Natural killer cell (primary cell): ENCODE measurements around the gene POLR1D. TPM values are rescaled to one million over a fixed set of nuclear protein-coding genes. Genes with fewer than 3 reads are reported as not detected.

Experiments
- ATAC-seq, 3 donors: fragments of 150-1000 bp in 2 of 3; fragments of 200-7000 bp in 1 of 3; cut with Tn5 transposase; 1 replicate in 1 of 3; 2 replicates in 2 of 3; pipeline ENCODE4 v1.10.0; 2021; ENCODE audit warnings: mild to moderate bottlenecking in 2 of 3, moderate library complexity in 2 of 3
- DNase-seq, 2 donors: peaks; one replicate each; pipeline versions ENCODE4 v3.0.0 to v3.0.0-alpha.2; 2013 to 2021; ENCODE audit warnings: mixed read lengths in 1 of 2
- H3K27ac ChIP-seq: one replicate; pipeline ENCODE4 v1.5.1; 2013; ENCODE audit warnings: mild to moderate bottlenecking, low read length
- H3K27me3 ChIP-seq: one replicate; pipeline ENCODE4 v1.6.1; 2013; ENCODE audit warnings: low read length; ENCODE audit not compliant: control insufficient read depth, insufficient read depth
- H3K36me3 ChIP-seq: one replicate; pipeline ENCODE4 v1.6.1; 2013; ENCODE audit warnings: low read length; ENCODE audit not compliant: control insufficient read depth, insufficient read depth
- H3K4me1 ChIP-seq: one replicate; pipeline ENCODE4 v1.6.1; 2013; ENCODE audit warnings: low read length; ENCODE audit not compliant: control insufficient read depth, insufficient read depth
- H3K4me3 ChIP-seq: one replicate; pipeline ENCODE4 v1.5.1; 2013; ENCODE audit warnings: low read length
- H3K9me3 ChIP-seq: one replicate; pipeline ENCODE4 v1.6.1; 2013; ENCODE audit warnings: low read length; ENCODE audit not compliant: control insufficient read depth, insufficient read depth
- H3K27ac Mint-ChIP-seq, 2 donors: one replicate each; pipeline ENCODE4 v1.8.0; 2022; ENCODE audit warnings: mild to moderate bottlenecking in 2 of 2, mixed read lengths in 2 of 2, moderate library complexity in 1 of 2
- H3K27me3 Mint-ChIP-seq, 2 donors: one replicate each; pipeline ENCODE4 v1.8.0; 2022; ENCODE audit warnings: low read depth in 2 of 2, mixed read lengths in 2 of 2
- H3K36me3 Mint-ChIP-seq: one replicate; pipeline ENCODE4 v1.8.0; 2022; ENCODE audit warnings: mixed read lengths
- H3K4me1 Mint-ChIP-seq, 2 donors: one replicate each; pipeline ENCODE4 v1.8.0; 2022; ENCODE audit warnings: mixed read lengths in 2 of 2
- H3K4me3 Mint-ChIP-seq: one replicate; pipeline ENCODE4 v1.8.0; 2022; ENCODE audit warnings: mild to moderate bottlenecking, moderate library complexity, mixed read lengths
- H3K9me3 Mint-ChIP-seq, 2 donors: one replicate each; pipeline ENCODE4 v1.8.0; 2022; ENCODE audit warnings: mixed read lengths in 2 of 2
- WGBS: methylation state at CpG from one replicate; pipeline ENCODE4 v1.1.7; 2013; ENCODE audit warnings: missing lambda C conversion rate; ENCODE audit not compliant: insufficient coverage; 5-methylcytosine and 5-hydroxymethylcytosine counted together
- intact Hi-C: fragments of 100-400 bp; cut with micrococcal nuclease; formaldehyde crosslinking; loops from one replicate; pipeline ENCODE4 v1.14.2; 2022
- total RNA-seq, 4 donors: library from RNA; stranded (reverse); fragments of 120-200 nt in 1 of 4; gene quantifications; one replicate each; pipeline versions ENCODE4 v1.2.3 to v1.2.4, GENCODE V29; 2013 to 2022
- TF ChIP-seq, protein P1 (sequence below): fragments of 200-600 bp; IDR thresholded peaks from one replicate; pipeline ENCODE4 v1.8.0; 2022; ENCODE audit warnings: antibody characterized with exemption

POLR1D gene
- total RNA-seq, 3 donors from 2014 or later (not counting 1 experiment from before 2014, with no cell fraction given) = 109 to 132 (median 116) TPM

DNA sequence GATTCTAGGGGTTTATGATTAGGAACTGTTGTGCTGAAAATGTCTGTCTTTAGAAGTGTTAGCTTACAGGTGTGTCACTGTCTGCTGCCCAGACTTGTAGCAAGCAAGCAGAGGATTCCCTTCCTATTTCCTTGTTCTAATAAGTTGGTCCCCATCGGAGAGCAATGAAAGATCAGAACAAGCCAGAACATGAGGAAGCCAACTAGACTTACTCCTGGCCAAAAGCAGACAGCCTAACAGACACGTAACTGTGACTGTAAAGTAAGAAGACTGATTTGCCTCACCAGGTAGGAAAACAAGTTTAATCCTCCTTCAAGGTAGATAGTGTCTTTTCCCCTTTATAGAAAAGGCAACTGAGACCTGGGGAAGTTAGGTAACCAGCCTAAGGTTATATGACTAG lies 12.5 kb downstream of the POLR1D start:
- no peaks in the 10 kb centered on the region for H3K27me3 ChIP-seq
- no peaks in the 10 kb centered on the region for H3K36me3 Mint-ChIP-seq
- H3K36me3 ChIP-seq = peaks cover 4% of the 10 kb centered on the region
- 95% methylated on average over 2 of the region's 2 CpGs for WGBS
- H3K27ac Mint-ChIP-seq = peak overlapping the region in 1 of 2 donors; percentile 38
- TF ChIP-seq, protein P1, sequence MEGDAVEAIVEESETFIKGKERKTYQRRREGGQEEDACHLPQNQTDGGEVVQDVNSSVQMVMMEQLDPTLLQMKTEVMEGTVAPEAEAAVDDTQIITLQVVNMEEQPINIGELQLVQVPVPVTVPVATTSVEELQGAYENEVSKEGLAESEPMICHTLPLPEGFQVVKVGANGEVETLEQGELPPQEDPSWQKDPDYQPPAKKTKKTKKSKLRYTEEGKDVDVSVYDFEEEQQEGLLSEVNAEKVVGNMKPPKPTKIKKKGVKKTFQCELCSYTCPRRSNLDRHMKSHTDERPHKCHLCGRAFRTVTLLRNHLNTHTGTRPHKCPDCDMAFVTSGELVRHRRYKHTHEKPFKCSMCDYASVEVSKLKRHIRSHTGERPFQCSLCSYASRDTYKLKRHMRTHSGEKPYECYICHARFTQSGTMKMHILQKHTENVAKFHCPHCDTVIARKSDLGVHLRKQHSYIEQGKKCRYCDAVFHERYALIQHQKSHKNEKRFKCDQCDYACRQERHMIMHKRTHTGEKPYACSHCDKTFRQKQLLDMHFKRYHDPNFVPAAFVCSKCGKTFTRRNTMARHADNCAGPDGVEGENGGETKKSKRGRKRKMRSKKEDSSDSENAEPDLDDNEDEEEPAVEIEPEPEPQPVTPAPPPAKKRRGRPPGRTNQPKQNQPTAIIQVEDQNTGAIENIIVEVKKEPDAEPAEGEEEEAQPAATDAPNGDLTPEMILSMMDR = no peak
- peaks cover 48 to 54% of the 10 kb centered on the region in 2 donors for H3K4me1 Mint-ChIP-seq
- intact Hi-C loops = no loop called here
- no peak for DNase-seq
- no peak overlapping the region for H3K4me3 ChIP-seq
- H3K9me3 Mint-ChIP-seq = no peaks in the 10 kb centered on the region
- no peaks in the 10 kb centered on the region for H3K4me1 ChIP-seq
- H3K27ac ChIP-seq = no peak overlapping the region
- no peak overlapping the region for H3K4me3 Mint-ChIP-seq
- H3K27me3 Mint-ChIP-seq = no peaks in the 10 kb centered on the region
- no peaks in the 10 kb centered on the region for H3K9me3 ChIP-seq
- ATAC-seq = no peak

DNA sequence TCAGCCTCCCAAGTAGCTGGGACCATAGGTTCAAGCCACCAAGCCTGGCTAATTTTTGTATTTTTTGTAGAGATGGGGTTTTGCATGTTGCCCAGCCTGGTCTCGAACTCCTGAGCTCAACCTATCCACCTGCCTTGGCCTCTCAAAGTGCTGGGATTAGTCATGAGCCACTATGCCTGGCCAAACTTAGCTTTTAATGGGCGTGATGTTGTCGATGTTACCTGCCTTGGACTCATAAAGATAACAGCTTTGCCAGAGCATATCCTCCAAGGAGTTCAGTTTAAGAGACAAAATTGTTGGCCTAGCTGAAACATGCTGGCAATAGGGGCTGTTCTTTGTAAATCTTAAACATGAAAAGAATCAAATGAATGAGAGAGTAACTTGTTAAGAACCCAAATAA lies 13.1 kb downstream of the POLR1D start:
- Histone ChIP-seq H3K27me3 (no peaks in the 10 kb centered on the region), H3K4me1 (no peaks in the 10 kb centered on the region), H3K4me3 (no peak overlapping the region), H3K36me3 (peaks cover 4% of the 10 kb centered on the region), H3K27ac (no peak overlapping the region), H3K9me3 (no peaks in the 10 kb centered on the region)
- intact Hi-C loops = no loop called here
- Mint-ChIP-seq H3K4me1 (peaks cover 54 to 59% of the 10 kb centered on the region in 2 donors), H3K36me3 (no peaks in the 10 kb centered on the region), H3K9me3 (no peaks in the 10 kb centered on the region), H3K4me3 (no peak overlapping the region), H3K27ac (no peak overlapping the region), H3K27me3 (no peaks in the 10 kb centered on the region)
- 100% methylated on average over 3 of the region's 3 CpGs for WGBS
- ATAC-seq (no peak), DNase-seq (no peak)
- TF ChIP-seq, protein P1 = no peak

DNA sequence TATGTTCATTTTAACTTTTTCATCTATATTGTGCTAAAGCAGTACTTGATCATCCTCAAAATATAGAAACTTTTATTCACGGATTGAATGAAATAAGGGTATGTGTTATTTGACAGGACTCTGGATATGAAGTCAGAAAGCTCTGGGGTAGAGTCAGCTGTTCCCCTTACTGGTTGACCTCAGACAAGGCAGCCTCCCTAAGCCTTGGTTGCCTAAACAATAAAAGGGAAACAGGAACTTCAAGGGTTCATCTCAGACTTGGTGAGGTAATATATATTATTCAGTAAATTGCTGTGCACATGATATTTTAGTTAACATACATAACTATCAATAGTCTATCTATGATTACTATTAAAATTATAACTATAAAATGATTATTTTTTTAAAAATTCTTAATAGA lies 13.6 kb downstream of the POLR1D start:
- no peaks in the 10 kb centered on the region for H3K36me3 Mint-ChIP-seq
- no peaks in the 10 kb centered on the region for H3K27me3 Mint-ChIP-seq
- DNase-seq = no peak
- Histone ChIP-seq H3K27ac (no peak overlapping the region), H3K4me1 (no peaks in the 10 kb centered on the region), H3K36me3 (peaks cover 4% of the 10 kb centered on the region), H3K9me3 (no peaks in the 10 kb centered on the region), H3K4me3 (no peak overlapping the region), H3K27me3 (no peaks in the 10 kb centered on the region)
- H3K4me1 Mint-ChIP-seq = peaks cover 56 to 61% of the 10 kb centered on the region in 2 donors
- TF ChIP-seq, protein P1 = no peak
- H3K9me3 Mint-ChIP-seq = no peaks in the 10 kb centered on the region
- intact Hi-C loops = no loop called here
- no CpG with 5 or more reads among the region's 1 CpG for WGBS
- no peak overlapping the region for H3K4me3 Mint-ChIP-seq
- H3K27ac Mint-ChIP-seq = no peak overlapping the region
- ATAC-seq = no peak

DNA sequence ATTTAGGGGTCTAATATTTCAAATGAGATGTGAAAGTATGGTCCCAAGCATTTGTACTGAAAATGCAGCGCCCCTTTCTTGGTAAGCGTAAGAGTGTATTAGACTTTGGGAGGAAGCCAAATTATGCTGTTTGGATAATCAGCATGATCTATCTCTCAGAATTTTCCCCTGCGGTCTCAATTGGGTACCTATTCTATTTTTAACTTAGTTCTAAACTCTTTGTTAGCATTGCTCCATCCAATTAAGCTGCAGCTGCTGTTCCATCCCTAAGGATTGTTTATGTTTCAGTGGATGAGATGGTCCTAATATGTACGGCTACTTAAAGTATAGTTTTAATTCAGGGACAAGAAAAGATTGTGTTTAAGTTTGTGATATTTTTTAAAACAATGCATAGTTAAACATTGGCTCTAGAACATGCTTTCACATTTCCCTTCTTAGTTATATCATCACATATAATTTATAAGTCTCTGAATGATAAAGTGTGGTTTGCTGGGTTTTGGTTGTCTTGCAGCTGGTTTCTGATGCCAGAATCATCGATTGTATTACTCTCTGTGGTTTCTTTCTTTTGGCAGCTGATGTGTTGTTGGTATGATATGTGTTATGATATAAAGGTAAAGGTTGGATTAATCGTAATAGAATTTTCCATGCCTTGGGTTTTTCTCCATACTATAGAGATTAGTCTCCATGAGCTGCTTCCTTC lies 15.0 kb downstream of the POLR1D start:
- no peaks in the 10 kb centered on the region for H3K27me3 Mint-ChIP-seq
- H3K4me1 Mint-ChIP-seq = peaks cover 47 to 51% of the 10 kb centered on the region in 2 donors
- Histone ChIP-seq H3K36me3 (peaks cover 4% of the 10 kb centered on the region), H3K27ac (no peak overlapping the region), H3K4me3 (no peak overlapping the region), H3K4me1 (peaks cover 2% of the 10 kb centered on the region), H3K9me3 (no peaks in the 10 kb centered on the region), H3K27me3 (no peaks in the 10 kb centered on the region)
- no peaks in the 10 kb centered on the region for H3K9me3 Mint-ChIP-seq
- H3K4me3 Mint-ChIP-seq = no peak overlapping the region
- DNase-seq (no peak), ATAC-seq (no peak)
- no peaks in the 10 kb centered on the region for H3K36me3 Mint-ChIP-seq
- 68% methylated on average over 5 of the region's 6 CpGs for WGBS
- TF ChIP-seq, protein P1 = no peak
- intact Hi-C loops = no loop called here
- peak overlapping the region; percentile 27 to 63 for H3K27ac Mint-ChIP-seq
